HuH-7 (cell line): ENCODE data around the gene CEP72.

ENCODE experiments used
- DNase-seq: peaks from one replicate; pipeline ENCODE4 v3.0.0; 2011; ENCODE audit warnings: low spot score

CEP72 gene

DNA sequence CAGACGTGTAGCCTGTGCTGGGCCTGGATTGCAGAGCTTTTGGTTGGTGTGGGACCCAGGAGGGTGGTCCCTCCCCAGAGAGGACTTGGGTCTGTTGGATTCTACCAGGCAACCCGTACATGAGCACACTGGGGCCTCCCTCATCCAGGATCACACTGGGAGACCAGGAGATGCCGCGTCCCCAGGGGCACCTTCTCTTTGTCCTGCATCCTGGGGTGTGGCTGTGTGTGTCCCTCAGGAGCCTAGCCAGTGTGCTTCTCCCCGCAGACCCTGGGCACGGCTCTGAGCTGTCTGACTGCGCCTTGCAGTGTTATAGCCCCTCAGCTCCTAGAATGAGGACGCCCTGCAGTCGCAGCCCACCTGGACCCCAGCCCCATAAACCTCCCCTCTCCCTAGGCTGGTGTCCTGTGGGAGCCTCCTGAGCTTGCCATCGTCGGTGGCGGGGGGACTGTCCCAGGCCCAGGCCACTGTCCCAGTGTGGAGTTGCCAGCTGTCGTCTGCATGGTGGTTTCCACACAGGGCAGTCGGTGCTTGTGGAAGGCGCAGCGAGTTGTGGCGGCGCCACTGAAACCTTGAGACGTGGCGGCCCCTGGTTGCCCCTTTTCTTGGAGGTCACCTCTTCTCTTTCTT lies 27.6 kb downstream of the CEP72 start:
- no peak for DNase-seq

DNA sequence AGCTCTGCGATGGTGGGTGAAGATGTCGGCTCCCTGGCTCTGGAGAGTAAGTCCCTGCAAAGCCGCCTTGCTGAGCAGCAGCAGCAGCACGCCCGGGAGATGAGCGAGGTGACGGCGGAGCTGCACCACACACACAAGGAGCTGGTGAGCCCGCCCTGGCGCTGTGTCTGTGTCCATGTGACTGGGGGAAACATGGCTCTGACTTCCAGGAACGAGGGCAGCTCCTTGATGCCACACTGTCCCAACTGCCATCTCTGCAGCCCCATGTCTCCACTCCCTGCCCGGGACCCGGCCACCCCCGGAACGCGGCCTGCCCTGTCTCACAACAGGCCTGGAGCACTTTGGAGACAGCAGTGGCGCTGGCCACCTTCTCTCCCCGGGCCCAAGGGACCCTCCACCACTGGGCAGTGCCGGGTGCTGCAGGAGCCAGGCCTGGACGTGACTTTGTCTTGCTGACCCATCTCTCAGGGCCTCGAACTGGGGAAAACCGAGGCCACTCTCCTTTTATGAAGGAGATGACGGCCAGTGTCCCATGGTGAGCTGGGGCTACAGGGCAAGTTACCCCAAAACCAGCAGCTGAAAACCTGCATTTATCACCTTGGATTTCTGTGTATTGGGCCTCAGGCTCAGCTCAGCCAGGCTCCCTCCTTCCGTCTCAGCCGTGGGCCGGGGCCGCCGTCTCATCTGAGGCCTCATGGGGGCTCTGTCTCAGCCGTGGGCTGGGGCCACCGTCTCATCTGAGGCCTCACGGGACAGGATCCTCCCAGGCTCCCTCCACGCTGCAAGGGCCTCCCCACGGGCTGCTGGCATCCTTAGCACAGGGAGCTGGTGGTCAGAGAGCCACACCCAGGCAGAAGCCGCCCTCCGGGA lies 28.6 kb downstream of the CEP72 start:
- no peak for DNase-seq

DNA sequence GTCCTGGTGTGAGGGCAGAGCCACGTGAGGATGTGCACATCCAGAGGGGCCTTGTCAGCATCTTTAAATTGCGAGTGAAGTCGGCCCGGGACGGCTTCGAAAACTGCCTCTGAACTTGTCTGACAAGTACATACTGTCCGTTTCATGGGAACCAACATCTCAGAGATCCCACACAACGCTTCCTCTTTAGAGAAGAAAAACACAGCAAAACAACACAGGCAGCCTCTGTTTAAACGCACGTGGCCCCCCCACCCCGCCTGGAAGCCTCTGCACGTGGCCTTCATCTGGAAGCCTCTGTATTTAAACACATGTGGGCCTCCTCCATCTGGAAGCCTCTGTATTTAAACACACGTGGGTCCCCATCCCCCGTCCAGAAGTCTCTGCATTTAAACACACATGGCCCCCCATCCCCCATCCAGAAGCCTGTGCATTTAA lies 29.2 kb downstream of the CEP72 start:
- no peak for DNase-seq

DNA sequence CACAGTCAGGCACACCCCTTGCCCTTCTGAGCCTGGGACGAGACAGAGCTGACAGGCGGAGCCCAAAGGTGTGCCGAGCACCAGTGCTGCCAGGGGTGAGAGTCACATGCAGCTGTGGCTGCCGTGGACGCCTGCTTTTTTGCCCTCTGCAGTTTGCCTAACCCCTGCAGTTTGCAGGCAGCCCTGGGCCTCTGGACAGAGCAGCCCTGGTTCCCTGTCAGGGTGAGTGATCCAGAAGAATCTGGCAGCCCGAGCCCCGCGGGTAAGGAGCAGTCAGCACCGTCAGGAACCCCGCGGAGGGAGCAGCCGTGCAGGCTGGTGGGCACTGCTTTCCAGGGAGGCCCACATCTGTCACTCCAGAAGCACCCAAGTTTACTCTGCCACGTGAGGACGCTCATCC lies 30.3 kb downstream of the CEP72 start:
- no peak for DNase-seq

DNA sequence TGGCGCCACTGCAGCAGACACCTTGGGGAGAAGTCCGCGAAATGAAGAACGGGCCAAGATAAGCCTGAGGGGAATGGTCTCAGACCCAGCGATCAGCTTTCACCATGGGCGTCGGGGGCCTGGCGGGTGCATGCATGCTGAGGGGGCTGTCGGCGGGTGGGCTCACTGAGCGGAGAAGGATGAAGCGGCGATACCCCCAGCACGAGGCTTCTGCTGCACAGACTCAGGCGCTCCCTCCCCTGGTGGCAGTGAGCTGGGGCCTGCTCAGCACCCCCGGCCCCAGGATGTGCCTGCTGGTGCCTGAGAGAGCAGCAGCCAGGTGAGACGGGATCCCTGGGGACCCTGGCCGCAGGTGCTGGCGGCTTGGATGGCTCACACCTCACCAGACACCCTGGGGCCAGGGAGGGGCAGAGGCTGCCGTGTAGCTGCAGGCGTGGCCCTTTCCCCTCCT lies 31.2 kb downstream of the CEP72 start:
- DNase-seq = no peak

DNA sequence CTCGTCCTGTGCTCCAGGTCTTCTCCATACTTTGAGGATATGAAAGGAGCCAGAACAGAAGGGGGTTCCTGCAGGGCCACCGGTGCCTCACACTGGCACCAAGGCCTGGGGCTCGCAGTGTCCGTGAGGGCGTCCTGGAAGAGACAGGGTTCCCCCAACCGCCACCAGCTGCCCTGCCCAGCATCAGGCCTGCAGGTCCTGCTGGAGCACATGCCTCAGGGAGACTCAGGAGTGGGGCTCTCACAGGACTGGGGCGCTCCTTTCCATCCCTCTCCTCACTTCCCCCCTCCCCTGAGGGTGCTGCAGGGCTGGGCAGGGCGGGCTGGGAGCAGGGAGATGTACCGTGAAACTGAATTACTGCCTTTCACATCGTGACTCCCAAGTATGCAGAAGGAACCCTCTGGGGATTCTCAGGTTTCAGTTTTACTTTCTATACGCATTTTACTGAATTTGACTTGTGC lies 31.7 kb downstream of the CEP72 start:
- no peak for DNase-seq

DNA sequence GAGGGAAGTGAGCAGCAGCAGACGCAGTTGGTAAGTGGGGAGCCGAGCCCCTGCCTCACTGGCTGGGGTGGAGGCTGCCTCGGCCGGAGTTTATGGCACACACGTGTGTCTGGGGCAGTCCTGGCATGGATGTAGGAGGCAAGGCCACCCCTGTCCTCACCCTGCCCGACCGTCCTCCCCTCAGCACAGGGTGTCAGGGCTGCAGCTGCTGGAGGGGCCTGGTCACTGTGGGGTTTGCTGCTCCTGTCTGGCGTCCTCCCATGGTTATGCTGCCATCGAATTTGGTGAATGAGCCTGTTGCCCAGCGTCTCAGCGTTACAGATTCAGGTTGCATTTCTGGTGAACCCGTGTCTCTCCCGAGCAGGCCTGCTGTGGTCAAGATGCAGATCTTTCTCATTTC lies 32.4 kb downstream of the CEP72 start:
- DNase-seq = no peak

DNA sequence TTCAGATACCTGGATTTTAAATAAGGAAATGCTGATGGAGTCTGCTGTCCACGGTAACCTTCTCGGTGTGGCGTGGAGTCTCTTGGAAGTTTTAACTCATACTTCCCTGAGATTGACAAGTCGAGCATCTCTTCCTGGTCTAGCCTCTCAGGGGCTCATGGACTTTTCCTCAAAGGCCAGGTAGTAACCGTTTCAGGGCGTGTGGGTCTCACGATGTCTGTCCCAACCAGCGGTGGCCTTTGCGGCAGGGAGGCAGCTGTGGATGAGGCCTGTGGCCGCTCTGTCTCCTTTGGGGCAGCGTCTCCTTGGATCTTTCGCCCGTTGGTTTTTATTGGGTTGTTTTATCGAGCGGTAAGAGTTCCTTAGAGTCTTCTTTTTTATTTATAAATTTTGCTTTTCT lies 32.8 kb downstream of the CEP72 start:
- DNase-seq = no peak

DNA sequence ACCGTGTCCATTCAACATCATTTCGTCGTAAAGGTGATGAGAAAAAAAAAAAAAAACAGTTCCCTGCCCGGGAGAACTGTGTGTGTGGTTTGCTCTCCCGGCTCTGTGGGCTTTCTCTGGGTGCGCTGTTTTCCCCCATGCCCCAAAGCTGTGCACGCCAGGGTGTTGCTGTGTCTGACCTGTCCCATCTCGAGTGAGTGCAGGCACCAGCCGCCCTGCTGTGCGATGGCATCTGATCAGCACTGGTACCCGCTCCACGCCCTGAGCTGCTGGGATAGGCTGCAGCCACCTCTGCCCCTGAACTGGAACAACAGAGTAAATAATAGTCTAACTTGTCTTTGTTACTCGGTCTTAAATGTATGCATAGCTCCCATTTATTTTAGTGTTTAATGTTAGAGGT lies 33.3 kb downstream of the CEP72 start:
- DNase-seq = no peak

DNA sequence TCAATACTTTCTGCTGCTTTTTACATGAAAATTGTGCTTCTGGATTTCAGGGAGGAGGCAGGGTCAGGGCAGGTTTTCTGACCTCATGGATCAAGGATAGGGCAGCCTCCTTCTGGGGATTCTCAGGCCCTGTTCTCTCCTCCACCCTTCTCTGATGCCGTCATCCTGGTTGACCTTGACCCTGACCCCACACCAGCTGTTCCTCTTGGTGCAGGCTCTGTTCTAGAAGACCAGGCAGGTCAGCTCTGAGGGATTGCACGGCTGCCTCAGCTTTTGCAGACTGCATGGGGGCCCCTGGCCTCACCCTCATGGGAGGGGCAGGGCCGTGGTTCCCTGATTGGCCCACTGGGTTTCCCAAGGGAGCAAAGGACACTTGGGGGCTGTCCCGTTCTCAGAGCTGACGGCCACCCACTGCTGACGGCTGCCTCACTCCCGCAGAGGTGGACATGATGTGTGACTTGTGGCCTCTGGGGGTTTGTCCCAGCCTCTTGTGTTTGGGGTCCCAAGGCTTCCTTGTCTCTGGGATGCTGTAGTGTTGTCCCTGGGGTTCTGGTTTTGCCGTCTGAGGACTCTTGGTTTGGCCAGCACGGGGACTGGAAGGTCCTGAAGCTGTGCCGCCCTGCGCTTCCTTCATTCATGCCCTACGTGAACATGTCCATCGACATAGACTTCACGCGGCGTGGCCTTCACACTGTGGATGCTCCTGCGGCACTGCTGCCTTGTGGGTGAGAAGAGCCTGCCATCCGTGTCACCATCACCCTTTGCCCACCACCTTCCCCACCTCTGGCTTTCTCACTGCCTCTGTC lies 34.5 kb downstream of the CEP72 start:
- no peak for DNase-seq

DNA sequence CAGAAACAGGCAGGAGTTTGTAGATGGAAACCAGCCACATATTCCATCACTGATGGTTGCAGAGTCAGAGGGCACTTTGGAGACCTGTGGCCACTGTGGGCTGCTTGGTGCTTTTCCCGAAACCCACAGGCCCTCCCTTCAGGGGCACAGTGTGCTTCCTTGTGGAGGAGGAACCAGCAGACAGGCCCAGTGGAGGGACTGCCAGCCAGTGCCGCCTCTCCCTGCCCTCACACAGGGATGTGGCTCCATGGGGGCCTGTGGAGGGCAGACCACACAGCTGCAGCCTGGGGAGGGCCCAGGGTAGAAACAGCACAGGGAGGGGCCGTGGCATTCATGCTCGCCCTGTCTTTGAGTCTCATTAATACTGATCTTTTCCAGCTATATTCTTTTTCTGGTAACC lies 35.2 kb downstream of the CEP72 start:
- no peak for DNase-seq

DNA sequence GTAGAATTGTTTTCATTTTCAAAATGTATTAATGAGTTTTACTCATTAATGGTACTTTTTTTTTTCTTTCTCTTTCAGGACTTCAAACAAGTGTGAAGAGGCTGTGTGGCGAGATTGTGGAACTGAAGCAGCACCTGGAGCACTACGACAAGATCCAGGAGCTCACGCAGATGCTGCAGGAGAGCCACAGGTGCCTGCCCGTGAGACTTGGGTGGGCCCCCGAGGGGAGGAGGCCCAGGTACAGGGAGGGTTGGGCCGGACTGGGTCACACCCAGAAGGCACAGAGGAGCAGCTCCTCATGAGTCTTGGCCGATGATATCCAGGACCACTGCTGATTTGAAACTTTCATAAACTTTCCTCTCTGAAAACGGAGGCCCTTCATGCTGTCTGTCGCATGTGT lies 35.6 kb downstream of the CEP72 start:
- DNase-seq = no peak

DNA sequence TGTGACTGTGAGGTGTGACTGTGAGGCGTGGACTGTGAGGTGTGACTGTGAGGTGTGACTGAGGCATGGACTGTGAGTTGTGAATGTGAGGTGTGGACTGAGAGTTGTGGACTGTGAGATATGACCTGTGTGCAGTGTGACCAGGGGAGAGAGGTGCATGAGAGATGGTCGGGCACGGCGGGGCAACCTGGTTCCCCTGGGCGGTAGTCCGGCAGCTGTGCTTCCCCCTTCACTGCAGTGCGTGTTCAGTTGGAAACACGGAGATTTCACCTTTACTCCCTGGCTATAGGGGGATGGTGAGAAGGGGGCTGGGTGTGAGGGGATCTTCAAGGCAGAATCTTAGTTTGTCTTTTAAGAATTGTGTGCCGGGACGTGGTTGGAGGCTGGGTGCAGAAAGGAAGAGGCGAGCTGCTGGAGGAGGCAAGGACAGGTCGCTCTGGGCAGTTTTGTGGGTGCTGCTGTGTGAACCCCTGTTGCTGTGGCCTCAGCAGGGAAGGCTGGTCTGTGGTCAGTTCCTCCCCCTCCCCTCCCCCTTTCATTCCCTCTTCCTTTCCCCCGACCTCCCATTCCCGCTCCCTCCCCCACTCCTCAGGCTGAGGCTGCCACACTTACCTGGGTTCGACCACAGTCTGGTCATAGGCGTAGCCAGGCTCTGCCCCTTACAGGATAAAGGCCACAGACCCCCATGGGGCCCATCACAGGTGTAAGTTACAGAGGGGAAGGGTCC lies 39.3 kb downstream of the CEP72 start:
- DNase-seq = no peak

DNA sequence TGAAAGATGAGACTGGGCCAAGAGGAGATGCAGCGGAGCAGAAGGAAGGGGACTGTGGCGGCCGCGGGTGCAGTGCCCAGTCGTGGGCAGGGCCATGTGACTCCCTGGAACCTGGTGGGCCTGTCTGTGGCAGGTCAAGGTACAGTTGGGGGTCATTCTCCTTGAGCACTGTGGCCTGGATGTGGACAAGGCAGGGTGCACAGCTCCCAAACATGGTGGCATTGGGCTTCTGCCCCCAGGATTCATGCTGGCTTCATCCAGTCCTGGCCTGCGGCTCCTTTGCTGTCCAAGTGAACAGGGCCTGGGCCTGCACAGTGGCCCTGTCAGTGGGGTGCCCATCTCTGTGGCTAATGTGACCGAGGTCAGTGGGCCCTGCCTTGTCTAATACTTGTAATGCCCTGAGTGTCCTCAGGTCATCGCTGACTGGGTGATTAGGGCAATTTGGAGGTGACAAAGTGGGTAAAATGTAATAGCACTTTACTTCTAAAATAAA lies 39.9 kb downstream of the CEP72 start:
- DNase-seq = no peak

DNA sequence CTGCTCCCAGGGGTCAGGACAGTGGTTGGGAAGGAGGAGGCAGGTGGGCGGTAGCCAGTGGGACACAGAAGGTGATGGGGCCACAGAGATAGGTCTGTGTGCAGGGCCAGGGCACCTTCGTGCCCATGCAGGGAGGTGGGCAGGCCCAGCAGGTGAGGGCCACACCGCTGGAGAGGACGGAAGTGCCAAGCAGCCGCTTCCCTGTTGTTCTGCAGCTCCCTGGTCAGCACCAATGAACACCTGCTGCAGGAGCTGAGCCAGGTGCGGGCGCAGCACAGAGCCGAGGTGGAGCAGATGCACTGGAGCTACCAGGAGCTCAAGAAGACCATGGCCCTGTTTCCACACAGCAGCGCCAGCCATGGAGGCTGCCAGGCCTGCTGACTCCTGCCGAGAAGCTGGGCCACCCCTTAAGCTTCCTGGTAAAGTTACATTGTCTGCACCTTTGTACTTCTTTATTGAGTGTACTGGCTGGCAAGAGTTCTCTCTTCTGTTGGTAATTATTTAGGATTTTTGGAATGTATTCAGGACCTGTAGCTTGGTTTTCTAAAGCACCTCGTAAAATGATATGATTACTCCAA lies 40.7 kb downstream of the CEP72 start:
- no peak for DNase-seq

DNA sequence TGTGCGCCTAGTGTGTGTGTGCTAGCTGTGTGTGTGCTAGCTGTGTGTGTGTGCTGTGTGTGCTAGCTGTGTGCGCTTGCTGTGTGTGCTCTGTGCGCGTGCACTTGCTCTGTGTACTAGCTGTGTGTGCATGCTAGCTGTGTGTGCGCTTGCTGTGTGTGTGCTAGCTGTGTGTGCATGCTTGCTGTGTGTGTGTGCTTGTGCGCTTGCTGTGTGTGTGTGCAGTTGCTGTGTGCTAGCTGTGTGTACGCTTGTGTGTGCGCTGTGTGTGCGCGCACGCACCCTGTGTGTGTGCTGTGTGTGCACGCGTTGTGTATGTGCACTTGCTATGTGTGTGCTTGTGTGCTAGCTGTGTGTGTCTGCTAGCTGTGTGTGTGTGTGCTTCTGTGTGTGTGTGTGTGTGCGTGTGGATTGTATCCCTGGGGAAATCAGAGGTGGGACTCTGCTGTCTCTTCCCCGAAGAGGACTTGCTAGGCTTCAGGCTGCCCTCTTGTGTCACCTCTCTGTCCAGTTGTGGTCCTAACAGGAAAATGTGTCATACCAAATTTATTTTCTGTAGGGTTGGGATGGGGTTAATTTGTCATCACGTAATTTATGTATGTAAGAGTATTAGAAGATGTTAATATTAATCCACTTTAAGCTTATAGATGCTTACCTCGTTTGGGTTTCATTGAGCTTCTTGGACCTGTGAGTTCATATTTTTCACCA lies 42.1 kb downstream of the CEP72 start:
- DNase-seq = no peak

DNA sequence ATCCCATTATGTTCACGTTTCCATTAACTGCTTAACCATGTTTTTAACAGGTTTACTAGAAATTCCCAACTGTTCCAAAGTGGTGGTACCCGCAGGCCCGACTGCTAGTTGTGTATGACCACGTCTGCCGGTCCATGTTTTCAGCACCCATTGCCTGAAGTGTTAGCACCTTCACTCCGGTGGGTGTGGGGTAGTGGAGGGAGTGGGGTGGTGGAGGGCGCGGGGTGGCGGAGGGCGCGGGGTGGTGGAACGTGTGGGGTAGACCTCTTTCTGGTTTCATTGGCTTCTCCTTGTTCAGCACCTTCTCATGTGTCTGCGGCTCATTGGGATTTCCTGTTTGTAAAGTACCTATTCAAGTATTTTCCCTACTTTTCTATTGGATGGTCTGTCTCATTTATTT lies 43.3 kb downstream of the CEP72 start:
- no peak for DNase-seq

DNA sequence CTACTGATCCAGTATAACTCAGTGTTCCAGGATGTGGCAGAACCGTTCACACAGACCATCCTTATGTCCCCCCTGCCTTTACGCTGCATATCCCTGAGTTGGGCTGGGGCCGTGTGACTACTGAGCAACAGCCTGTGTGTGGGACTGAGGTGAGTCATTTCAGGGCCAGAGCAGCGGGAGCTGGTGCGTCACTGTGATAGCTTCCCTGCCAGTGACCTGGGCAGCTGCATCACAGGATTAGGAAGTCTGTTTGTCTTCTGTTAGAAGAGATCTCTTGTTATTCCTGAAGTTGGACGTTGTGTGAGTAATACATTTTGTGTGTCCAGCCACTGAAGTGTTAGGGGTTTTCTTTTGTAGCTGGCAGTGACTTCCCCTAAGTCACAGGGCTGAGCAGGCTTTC lies 45.4 kb downstream of the CEP72 start:
- DNase-seq = no peak

DNA sequence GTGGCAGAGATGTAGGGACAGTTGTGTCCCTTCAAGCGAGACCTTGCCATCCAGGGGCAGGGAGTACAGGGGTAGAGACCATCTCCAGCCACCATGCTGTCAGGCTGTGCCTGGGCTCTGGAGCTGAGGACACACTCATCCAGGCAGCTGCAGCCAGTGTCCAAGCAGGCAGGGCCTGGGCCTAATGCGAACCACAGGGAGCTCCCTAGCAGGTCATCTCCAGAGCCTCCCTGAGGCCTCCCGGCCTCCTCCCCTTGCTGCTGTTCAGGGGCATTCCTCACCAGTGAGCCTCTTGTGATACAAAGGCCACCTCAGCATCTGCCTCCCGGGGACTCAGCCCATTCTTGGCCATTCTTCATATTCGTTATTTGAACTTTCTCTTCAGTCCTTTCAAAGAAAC lies 46.0 kb downstream of the CEP72 start:
- DNase-seq = no peak

DNA sequence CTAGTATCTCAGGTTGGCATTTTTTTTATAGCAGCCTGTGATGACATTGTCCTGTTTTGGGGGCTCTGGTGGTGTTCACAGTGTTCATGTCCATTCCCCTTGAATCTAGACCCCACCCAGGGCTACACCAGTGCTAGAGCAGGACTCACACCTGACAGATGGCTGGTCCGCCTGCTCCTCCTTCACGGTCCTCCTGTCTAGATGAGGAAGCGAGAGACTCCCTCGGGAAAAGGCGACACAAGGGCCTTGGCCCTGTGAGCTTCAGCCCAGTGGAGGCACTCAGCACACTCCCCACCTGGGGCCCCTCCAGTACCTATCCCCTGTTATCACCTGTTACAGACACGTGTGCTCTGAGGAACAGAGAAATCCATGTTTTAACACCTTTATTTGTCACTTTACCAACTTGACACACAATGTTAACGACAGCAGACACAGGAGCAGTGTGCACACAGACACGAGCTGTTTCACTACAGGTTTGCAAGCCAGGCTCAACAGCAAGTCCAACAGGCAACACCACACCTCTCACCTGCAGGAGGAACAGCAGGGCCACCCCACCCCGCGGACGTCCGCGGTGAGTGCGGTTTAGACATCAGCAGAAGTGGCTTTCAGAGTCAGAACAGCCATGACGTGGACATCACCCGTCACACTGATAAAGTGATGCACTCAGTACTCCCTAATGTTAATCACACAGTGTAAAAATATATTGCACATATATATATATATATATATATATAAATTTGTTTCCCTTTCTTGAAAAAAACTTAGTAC lies 47.5 kb downstream of the CEP72 start:
- no peak for DNase-seq
